Measurements from ENCODE around the gene OR2T29.
"Not testable (repeated sequence)": the region's sequence is repeated elsewhere in the genome, so short reads cannot be mapped to it uniquely, and the experiment has no call there.

The OR2T29 gene

GRCh38 chr1:248507773-248508172 is 54.8 kb downstream of the OR2T29 start, which contains the start of gene OR2G6:
TSS of gene OR2G6 (plus strand) at chr1:248508073. CDS start at chr1:248521647, 13,574 bp downstream.
- DNase-seq: not testable (repeated sequence)
